Activated CD4-positive, alpha-beta T cell treated with anti-CD3 and anti-CD28 coated beads for 4 hours (primary cell): Measurements from ENCODE around the gene PXDN.
A peak's percentile ranks its signal among the peaks of the same experiment; 100 is the strongest.

Source experiments
- DNase-seq, 2 donors: peaks; one replicate each; pipeline ENCODE4 v3.0.0-alpha.2; 2020

PXDN gene

GRCh38 chr2:1754046-1754445, 9.7 kb upstream of the PXDN start:
- no peak for DNase-seq

DNA sequence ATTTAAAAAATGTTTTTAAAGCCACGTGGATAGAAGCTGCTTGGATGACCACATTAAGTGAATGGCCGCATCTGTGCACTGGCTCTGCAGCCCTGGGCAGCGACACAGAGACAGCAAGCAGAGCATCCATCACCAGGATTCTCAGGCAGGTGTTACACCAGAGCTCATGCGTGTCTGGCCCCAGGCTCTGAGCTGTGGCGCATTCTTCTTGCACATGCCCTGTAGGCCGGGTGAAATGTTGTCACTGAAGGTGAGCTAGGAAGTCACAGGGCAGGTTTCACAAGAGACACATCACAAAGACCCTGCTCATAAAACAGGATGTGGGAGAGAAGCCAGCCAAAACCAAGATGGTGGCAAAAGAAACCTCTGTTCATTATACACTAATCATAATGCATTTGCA, 8.4 kb upstream of the PXDN start:
- DNase-seq: no peak

DNA sequence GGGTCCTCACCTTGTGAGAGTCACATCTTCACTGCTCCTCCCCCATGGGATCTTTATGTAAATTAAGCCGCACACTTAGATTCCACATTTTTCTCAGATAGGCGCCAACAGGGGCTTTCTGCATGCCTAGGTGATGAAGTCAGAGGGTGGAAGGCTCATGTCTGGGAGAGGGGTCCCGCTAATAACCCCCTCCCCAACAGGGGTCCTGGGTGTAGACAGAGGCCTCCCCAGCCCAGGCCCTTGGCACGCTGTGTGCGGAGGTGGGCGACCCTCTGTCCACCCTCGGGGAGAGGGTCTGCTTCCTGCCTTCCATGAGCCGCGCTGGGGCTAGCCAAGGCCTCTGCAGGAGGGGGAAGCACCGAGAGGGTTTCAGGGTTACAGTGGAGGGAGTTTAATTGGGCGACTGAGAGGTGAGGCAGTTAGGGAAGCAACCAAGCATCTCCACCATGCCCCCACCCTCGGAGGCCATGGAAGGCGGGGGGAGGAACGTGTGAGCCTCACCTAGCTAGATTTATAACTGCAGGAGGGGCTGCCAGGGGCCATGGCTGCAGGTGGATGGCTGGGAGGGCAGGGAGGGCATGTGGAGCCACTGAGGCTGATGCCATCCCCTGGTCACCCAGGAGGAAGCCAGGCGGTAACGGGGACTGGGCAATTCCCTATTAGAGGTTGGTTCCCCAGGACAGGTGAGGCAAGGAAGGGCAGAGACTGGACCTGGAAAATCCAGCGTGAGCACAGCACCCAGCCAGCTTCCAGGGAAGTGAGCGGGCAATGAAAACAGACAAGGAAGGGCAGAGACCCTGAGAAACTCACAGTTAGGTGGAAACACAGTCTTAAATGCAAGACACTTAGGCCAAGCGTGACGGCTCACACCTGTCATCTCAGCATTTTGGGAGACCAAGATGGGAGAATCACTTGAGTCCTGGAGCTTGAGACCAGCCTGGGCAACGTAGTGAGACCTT, 7.7 kb upstream of the PXDN start:
- no peak for DNase-seq

DNA sequence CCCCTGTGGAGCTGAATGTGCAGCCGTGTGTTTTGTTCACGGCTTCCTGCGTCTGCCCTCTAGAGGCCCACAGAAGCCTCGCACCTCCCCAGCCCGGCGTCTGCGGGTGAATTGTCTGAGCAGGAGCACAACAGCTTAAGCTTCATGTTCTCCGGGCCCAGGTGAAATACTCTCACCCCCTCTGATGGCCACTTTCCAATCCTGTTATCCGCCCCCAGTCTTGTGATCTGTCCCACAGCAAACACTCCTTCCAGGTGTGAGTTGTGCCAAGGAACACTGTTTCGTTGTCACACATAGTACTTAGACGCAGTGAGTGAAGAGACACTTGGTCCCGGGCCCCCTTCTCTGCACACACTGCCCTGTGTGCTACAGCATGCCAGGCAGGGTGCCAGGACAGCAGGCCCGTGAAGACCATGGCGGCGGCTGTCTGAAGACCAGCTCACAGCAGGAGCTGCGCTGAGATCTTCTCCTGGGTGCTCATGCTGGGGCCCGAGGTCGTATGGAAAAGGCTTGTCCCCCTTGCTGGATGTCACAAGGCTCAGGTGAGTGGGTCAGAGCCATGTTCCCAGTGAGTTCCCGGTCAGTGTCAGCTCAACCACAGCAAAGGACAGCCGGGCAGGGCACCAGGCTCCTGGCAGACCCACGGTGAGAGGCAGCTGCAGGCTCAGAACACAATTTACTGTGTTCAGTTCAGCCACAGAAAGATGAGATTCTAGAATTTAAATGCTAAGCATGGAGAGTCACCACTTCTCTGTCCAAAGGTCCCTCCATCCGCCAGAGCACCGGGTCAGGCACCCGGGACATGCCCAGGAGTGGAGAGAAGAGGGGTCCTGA, 6.8 kb upstream of the PXDN start:
- DNase-seq: peak in 1 of 2 donors; percentile 32

GRCh38 chr2:1750270-1750932, 6.1 kb upstream of the PXDN start:
- DNase-seq: no peak

GRCh38 chr2:1749489-1750119, 5.3 kb upstream of the PXDN start:
- no peak for DNase-seq

- no peak for DNase-seq
These were observed 4.6 kb upstream of the PXDN start for GRCh38 chr2:1748741-1749488.

DNA sequence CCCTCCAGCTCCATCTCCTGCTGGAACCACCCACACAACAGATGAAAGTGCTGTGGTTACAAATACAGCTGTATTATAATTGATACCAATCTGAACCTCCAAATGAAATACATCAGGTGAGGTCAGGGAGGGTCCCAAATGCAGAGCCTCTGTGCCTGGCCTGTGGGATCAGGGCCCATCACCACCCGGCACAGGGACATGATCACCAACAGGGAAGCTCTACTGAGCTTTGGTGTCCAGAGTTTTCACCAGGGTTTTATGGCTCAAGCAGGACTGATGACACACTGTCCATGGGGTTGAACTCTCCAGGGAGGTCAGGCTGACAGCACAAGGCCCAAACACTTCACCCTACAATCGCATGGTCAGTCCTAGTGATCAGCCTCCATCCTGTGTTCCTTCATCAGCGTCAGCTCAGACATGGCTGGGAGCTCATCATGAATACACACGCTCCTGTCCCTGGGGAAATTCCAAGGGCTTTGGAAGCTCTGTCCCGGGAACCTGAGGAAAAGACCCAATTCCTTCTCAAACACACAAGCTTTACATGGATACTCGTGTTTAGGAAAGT, 3.9 kb upstream of the PXDN start:
- DNase-seq: no peak

- DNase-seq: no peak
These were observed 3.0 kb upstream of the PXDN start for GRCh38 chr2:1747065-1747941.

DNA sequence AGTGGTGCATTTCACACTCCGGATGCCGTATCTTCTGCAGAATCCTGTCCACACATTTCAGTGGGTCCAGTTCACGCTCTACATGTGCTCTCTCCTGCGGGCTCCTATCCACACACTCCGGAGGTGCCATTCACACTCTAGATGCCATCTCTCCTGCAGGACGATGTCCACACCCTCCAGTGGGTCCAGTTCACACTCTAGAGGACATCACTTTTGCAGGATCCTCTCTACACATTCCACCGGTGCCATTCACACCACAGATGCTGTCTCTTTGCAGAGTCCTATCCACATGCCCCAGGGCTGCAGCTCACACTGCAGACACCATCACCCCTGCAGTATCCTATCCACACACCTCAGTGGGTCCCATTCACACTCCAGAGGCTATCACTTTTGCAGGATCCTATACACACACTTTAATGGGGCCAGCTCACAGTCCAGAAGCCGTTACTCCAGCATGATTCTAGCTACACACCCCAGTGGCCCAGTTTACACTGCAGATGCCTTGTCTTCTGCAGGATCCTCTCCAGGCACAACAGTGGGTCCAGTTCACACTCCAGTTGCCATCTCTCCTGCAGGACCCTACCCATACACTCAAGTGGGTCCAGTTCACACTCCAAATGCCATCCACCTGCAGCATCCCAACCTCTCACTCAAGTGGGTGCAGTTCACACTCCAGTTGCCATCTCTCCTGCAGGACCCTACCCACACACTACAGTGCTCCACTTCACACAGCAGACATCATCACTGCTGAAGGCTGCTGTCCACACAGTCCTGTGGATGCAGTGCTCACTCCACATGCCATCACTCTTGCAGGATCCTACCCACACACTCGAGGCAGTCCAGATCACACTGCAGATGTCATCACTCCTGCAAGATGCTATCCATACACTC, 2.1 kb upstream of the PXDN start:
- DNase-seq: no peak

DNA sequence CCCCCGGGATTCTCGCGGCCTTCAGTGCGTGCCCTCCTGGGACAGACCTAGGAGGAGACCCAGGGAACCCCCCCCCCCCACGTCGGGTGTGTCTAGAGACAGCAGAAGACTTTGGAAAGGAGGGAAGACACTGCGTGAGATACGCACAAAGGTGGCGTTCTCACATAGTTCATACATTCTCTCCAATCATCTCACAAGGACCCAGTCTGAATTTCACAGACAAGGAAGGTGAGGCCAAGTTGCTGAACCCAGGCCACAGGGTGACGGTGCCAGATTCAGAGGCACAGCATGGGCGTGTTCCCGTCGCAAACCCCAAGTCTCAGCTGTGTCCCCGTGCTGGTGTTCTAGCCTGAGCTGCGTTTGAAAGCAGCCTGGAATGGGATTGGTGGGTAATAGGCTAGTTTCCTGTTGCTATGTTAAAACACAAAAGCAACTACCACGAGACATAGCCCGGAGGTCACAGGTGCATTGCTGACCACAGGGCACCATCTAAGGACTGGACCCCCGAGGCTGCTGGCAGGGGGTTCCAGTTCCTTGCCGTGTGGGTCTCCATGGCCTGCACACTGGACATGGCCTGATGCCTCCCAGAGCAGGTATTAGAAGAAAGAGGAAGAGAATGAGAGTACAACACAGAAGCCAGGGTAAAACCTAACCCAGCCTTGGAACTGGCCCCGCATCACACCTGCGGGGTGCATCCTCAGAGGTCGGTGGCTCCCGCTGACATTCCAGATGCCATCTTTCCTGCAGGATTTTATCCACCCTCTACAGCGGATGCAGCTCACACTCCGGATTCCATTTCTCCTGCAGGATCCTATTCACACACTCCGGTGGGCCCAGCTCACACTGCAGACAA, 1.1 kb upstream of the PXDN start:
- no peak for DNase-seq

DNA sequence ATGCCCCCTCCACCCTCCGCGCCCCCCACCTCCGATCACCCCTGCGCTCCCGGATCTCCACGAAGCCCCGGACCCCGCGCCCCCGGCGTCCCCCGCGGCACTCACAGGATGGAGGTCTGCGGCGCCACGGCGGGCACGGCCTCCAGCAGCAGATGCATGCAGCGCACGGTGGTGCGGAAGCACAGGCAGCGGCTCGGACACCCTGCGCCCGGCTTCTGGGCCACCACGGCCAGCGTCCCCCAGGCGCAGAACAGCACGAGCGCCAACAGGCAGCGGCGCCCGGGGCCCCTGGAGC, 217 bp downstream of the PXDN start:
- no peak for DNase-seq

GRCh38 chr2:1743396-1744150, 742 bp downstream of the PXDN start:
- DNase-seq: no peak

DNA sequence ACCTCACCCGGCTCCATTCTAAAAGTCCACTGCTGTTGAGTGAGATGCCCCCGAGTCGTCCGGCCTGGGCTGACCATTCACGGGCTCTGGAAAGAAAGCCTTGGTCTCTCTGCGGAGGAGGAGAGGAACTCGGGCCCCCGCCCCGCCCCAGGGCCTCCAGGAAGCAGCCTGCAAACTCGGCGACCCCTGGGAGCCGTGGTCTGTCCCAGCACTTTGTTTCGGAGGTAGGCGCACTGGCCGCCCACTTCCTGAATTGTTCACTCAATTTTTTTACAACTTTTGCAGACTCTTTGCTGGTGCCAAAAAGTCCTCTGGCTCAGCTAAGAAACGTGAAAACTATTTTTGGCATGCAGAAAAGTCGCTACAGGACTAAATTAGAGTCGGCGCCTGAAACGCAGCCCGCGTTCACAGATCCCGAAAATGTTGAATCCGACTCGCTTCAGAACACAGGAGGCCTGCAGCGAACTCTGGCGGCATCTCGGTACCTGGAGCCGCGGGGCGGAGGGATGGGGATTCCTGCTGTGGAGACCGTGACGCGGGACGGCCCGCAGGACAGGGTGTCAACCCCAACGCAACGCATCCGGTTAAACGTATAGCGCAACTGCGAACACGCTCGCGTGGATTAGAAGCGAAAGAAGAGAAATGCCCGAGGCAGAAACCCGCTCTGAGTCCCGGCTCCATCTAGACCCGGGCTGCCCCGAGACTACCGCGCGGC, 1.5 kb downstream of the PXDN start:
- no peak for DNase-seq

DNA sequence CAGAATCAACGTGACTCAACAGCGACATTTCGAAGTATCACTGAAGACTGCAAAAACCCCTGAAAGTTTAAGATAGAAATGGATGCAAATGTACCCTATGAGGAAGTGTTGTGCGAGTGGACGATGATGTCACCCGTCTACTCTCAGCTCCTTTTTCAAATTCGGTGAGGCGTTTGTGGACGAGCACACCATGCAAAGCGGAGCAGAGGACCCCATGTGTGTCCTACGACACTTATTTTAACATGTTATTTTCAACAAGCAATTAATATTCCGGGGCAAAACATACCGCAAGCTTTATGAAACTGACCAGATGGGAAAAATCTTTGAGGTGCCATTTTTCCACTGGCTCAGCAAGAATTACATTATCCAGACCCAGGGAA, 2.0 kb downstream of the PXDN start:
- no peak for DNase-seq

GRCh38 chr2:1741851-1742250, 2.5 kb downstream of the PXDN start:
- no peak for DNase-seq
